ENCODE results near the gene ZBTB47.

The ZBTB47 gene

GRCh38 chr3:42653560-42654330 lies at the start of gene ZBTB47:
TSS of gene ZBTB47 (plus strand) at chr3:42653697. CDS start at chr3:42658356, 4,659 bp downstream.
- DNase-seq: no peak

GRCh38 chr3:42605546-42606173 lies 47.8 kb upstream of the ZBTB47 start:
- DNase-seq: no peak

GRCh38 chr3:42608581-42608980 lies 44.9 kb upstream of the ZBTB47 start:
- no peak for DNase-seq

GRCh38 chr3:42610976-42611375 lies 42.5 kb upstream of the ZBTB47 start:
- no peak for DNase-seq

- DNase-seq: no peak
Observed at GRCh38 chr3:42612217-42612616, 41.3 kb upstream of the ZBTB47 start.

GRCh38 chr3:42612928-42613327 lies 40.6 kb upstream of the ZBTB47 start:
- DNase-seq: no peak

- no peak for DNase-seq
Observed at GRCh38 chr3:42613462-42613861, 40.0 kb upstream of the ZBTB47 start.

GRCh38 chr3:42631620-42632019 lies 21.9 kb upstream of the ZBTB47 start:
- no peak for DNase-seq

GRCh38 chr3:42632146-42632545 lies 21.4 kb upstream of the ZBTB47 start:
- DNase-seq: no peak

GRCh38 chr3:42633544-42633943 lies 20.0 kb upstream of the ZBTB47 start:
- no peak for DNase-seq

GRCh38 chr3:42635111-42635510 lies 18.4 kb upstream of the ZBTB47 start:
- DNase-seq: no peak

GRCh38 chr3:42637001-42637400 lies 16.5 kb upstream of the ZBTB47 start:
- DNase-seq: no peak

- DNase-seq: peak; percentile 57
Observed at GRCh38 chr3:42638339-42638842, 15.1 kb upstream of the ZBTB47 start.

- no peak for DNase-seq
Observed at GRCh38 chr3:42639192-42639591, 14.3 kb upstream of the ZBTB47 start.

GRCh38 chr3:42640129-42640528 lies 13.4 kb upstream of the ZBTB47 start:
- no peak for DNase-seq

- DNase-seq: no peak
Observed at GRCh38 chr3:42640771-42641370, 12.6 kb upstream of the ZBTB47 start.

- DNase-seq: no peak
Observed at GRCh38 chr3:42647821-42648459, 5.6 kb upstream of the ZBTB47 start.

GRCh38 chr3:42649006-42649405 lies 4.5 kb upstream of the ZBTB47 start:
- DNase-seq: no peak

GRCh38 chr3:42649783-42650182 lies 3.7 kb upstream of the ZBTB47 start:
- DNase-seq: no peak

GRCh38 chr3:42651248-42652091 lies 2.0 kb upstream of the ZBTB47 start:
- DNase-seq: no peak

- no peak for DNase-seq
Observed at GRCh38 chr3:42652251-42652610, 1.3 kb upstream of the ZBTB47 start.

GRCh38 chr3:42652611-42653302 lies 740 bp upstream of the ZBTB47 start:
- DNase-seq: no peak
